ENCODE measurements around the gene FBXW11.

The FBXW11 gene

GRCh38 chr5:171999877-172000276 is 6.6 kb downstream of the FBXW11 start:
- Histone ChIP-seq H3K4me3 (replicated peaks; ENCODE audit: low read depth, low read length) (peak overlapping the region; percentile 18), H3K36me3 (ENCODE audit: control insufficient read depth, insufficient read depth, low read length) (no peaks in the 10 kb centered on the region; the same call in none of the 2 replicates), H3K27me3 (replicated peaks; ENCODE audit: control insufficient read depth, insufficient read depth, low read length) (no peaks in the 10 kb centered on the region)
- DNase-seq (ENCODE audit: extremely low read depth, insufficient read length) = no peak
- TF ChIP-seq CTCF (IDR thresholded peaks at IDR 0.05; ENCODE audit: insufficient read depth, low read length, poor library complexity, severe bottlenecking) = no peak

DNA sequence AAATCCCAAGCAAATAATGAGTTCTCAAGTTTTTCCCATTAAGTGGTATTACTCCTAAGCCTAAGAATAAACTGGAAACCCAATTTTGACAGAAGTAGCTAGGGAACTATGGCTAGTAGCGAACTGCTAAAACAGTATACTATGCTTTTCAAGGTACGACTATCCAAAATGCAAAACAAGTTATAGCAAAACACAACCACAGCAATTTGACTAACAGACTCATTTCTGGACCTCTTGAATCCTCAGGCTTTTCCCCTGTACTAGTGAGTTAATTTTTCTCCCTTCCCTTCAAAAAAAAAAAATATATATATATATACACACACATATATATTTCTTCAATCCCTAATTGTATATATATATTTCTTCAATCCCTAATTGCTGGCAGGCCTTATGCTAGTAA is 7.3 kb downstream of the FBXW11 start:
- no peak for DNase-seq (ENCODE audit: extremely low read depth, insufficient read length)
- Histone ChIP-seq H3K36me3 (ENCODE audit: control insufficient read depth, insufficient read depth, low read length) (no peaks in the 10 kb centered on the region; the same call in none of the 2 replicates), H3K4me3 (replicated peaks; ENCODE audit: low read depth, low read length) (no peak overlapping the region), H3K27me3 (replicated peaks; ENCODE audit: control insufficient read depth, insufficient read depth, low read length) (no peaks in the 10 kb centered on the region)
- no peak for TF ChIP-seq CTCF (IDR thresholded peaks at IDR 0.05; ENCODE audit: insufficient read depth, low read length, poor library complexity, severe bottlenecking)

DNA sequence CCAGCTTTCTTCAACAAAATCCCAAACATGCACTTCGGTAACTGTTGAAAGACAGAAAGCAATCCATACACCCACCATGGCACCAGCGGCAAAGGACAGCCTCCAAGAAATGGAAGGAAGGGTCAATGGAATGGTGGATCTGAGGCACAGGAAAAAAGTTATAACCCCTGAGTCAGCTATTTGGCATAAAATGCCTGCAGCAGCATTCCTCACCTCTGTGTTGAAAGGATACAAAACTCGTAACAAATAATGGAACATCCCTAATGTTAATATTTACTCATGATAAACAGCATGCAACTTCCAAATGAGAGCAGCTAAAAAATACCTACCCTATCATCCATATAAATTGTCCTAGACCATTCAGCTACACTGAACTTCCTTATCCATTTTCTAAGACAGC is 9.4 kb downstream of the FBXW11 start:
- no peak for DNase-seq (ENCODE audit: extremely low read depth, insufficient read length)
- H3K4me3 ChIP-seq (replicated peaks; ENCODE audit: low read depth, low read length) = no peak overlapping the region
- no peaks in the 10 kb centered on the region; the same call in none of the 2 replicates for H3K36me3 ChIP-seq (ENCODE audit: control insufficient read depth, insufficient read depth, low read length)
- TF ChIP-seq CTCF (IDR thresholded peaks at IDR 0.05; ENCODE audit: insufficient read depth, low read length, poor library complexity, severe bottlenecking) = no peak
- H3K27me3 ChIP-seq (replicated peaks; ENCODE audit: control insufficient read depth, insufficient read depth, low read length) = no peaks in the 10 kb centered on the region

DNA sequence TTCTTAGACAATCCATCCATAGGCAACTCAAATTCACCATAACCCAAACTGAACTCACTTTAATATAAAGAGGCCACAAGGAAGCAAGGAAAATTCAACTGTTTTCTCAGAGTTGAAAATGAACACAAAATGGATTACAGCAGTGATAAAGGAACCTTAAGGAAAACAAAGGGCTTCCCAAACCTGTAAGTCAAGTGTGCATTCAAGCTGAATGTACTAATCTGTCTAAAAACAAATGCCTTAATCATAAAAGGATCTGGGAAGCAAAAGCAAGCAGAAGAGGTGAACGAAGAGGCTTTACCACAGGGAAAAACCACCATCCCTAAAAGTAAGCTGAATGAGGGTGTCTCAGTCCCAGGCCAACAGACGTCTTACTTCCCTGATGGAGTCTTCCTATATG is 13.6 kb downstream of the FBXW11 start:
- H3K36me3 ChIP-seq (ENCODE audit: control insufficient read depth, insufficient read depth, low read length) = no peaks in the 10 kb centered on the region; the same call in none of the 2 replicates
- no peak for DNase-seq (ENCODE audit: extremely low read depth, insufficient read length)
- H3K4me3 ChIP-seq (replicated peaks; ENCODE audit: low read depth, low read length) = no peak overlapping the region
- no peaks in the 10 kb centered on the region for H3K27me3 ChIP-seq (replicated peaks; ENCODE audit: control insufficient read depth, insufficient read depth, low read length)
- TF ChIP-seq CTCF (IDR thresholded peaks at IDR 0.05; ENCODE audit: insufficient read depth, low read length, poor library complexity, severe bottlenecking) = no peak

DNA sequence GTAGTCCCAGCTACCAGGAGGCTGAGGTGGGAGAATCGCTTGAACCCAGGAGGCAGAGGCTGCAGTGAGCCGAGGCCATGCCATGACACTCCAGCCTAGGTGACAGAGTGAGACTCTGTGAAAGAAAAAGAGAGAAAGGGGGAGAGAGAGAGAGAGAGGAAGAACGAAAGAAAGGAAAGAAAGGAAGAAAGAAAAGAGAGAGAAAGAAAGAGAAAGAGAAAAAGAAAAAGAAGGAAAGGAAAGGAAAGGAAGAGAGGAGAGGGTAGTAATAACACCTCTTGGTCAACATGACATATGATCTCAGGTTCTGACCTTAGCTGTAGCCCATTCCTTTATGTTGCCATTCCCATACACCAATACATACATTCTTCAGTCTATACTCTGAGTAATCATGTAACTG is 14.1 kb downstream of the FBXW11 start:
- DNase-seq (ENCODE audit: extremely low read depth, insufficient read length) = no peak
- no peak overlapping the region for H3K4me3 ChIP-seq (replicated peaks; ENCODE audit: low read depth, low read length)
- H3K36me3 ChIP-seq (ENCODE audit: control insufficient read depth, insufficient read depth, low read length) = no peaks in the 10 kb centered on the region; the same call in none of the 2 replicates
- no peaks in the 10 kb centered on the region for H3K27me3 ChIP-seq (replicated peaks; ENCODE audit: control insufficient read depth, insufficient read depth, low read length)
- TF ChIP-seq CTCF (IDR thresholded peaks at IDR 0.05; ENCODE audit: insufficient read depth, low read length, poor library complexity, severe bottlenecking) = no peak

GRCh38 chr5:171990713-171991015 is 15.8 kb downstream of the FBXW11 start:
- no peak for DNase-seq (ENCODE audit: extremely low read depth, insufficient read length)
- no peaks in the 10 kb centered on the region for H3K27me3 ChIP-seq (replicated peaks; ENCODE audit: control insufficient read depth, insufficient read depth, low read length)
- H3K36me3 ChIP-seq (ENCODE audit: control insufficient read depth, insufficient read depth, low read length) = no peaks in the 10 kb centered on the region; the same call in none of the 2 replicates
- TF ChIP-seq CTCF (IDR thresholded peaks at IDR 0.05; ENCODE audit: insufficient read depth, low read length, poor library complexity, severe bottlenecking) = no peak
- H3K4me3 ChIP-seq (replicated peaks; ENCODE audit: low read depth, low read length) = no peak overlapping the region

Data from GM06990 (cell line).